Epithelial cell of esophagus (primary cell): ENCODE results near the gene OR4F6.

Source experiments
- DNase-seq: peaks from one replicate; pipeline ENCODE4 v3.0.0; 2010; ENCODE audit warnings: low read depth
- H3K4me3 ChIP-seq: 2 replicates; pipeline ENCODE4 v1.5.1; 2011; ENCODE audit warnings: mild to moderate bottlenecking, low read length, control low read depth
- CTCF ChIP-seq: IDR thresholded peaks from 2 replicates; pipeline ENCODE4 v1.5.1; 2011; ENCODE audit warnings: low read depth, mild to moderate bottlenecking, low read length, control low read depth, inconsistent platforms; ENCODE audit not compliant: insufficient read depth; ENCODE audit errors: missing control alignments

OR4F6 gene

GRCh38 chr15:101803676-101804075 is 367 bp downstream of the OR4F6 start:
- TF ChIP-seq CTCF, result no peak
- DNase-seq, result no peak
- no peak overlapping the region for H3K4me3 ChIP-seq

GRCh38 chr15:101804375-101804774 is 1.1 kb downstream of the OR4F6 start:
- no peak for DNase-seq
- H3K4me3 ChIP-seq, result no peak overlapping the region
- no peak for TF ChIP-seq CTCF

- H3K4me3 ChIP-seq, result no peak overlapping the region
- TF ChIP-seq CTCF, result no peak
- no peak for DNase-seq
These were observed 1.6 kb downstream of the OR4F6 start for GRCh38 chr15:101804941-101805340.

GRCh38 chr15:101805605-101806345 is 2.5 kb downstream of the OR4F6 start:
- TF ChIP-seq CTCF, result no peak
- DNase-seq, result peak; percentile 29
- no peak overlapping the region for H3K4me3 ChIP-seq

- no peak for TF ChIP-seq CTCF
- DNase-seq, result peak; percentile 17
- H3K4me3 ChIP-seq, result no peak overlapping the region
These were observed 4.1 kb downstream of the OR4F6 start for GRCh38 chr15:101807345-101807945.

- TF ChIP-seq CTCF, result no peak
- no peak for DNase-seq
- H3K4me3 ChIP-seq, result no peak overlapping the region
These were observed 4.9 kb downstream of the OR4F6 start for GRCh38 chr15:101808201-101808600.

- DNase-seq, result no peak
- H3K4me3 ChIP-seq, result no peak overlapping the region
- TF ChIP-seq CTCF, result no peak
These were observed 7.1 kb downstream of the OR4F6 start for GRCh38 chr15:101810456-101810855.
